Tibial nerve (tissue), 4 donors: ENCODE measurements around the gene ILRUN.

Experiments used
- EP300 ChIP-seq, 2 donors: sonication (generic); formaldehyde crosslinking; IDR thresholded peaks; one replicate each; pipeline ENCODE4 v1.6.1; 2017; ENCODE audit warnings: antibody characterized with exemption in 2 of 2, mild to moderate bottlenecking in 1 of 2
- TF ChIP-seq, protein P1 (sequence below), 5 experiments: fragments of 200-600 bp in 3 of 5; fragments of 450-650 bp in 2 of 5; sonication (generic) in 3 of 5; IDR thresholded peaks; one replicate each; pipeline ENCODE4 v1.5.1; 2016 to 2019; ENCODE audit warnings: antibody characterized with exemption in 5 of 5, mild to moderate bottlenecking in 3 of 5, moderate library complexity in 2 of 5

- TF ChIP-seq, protein P1, sequence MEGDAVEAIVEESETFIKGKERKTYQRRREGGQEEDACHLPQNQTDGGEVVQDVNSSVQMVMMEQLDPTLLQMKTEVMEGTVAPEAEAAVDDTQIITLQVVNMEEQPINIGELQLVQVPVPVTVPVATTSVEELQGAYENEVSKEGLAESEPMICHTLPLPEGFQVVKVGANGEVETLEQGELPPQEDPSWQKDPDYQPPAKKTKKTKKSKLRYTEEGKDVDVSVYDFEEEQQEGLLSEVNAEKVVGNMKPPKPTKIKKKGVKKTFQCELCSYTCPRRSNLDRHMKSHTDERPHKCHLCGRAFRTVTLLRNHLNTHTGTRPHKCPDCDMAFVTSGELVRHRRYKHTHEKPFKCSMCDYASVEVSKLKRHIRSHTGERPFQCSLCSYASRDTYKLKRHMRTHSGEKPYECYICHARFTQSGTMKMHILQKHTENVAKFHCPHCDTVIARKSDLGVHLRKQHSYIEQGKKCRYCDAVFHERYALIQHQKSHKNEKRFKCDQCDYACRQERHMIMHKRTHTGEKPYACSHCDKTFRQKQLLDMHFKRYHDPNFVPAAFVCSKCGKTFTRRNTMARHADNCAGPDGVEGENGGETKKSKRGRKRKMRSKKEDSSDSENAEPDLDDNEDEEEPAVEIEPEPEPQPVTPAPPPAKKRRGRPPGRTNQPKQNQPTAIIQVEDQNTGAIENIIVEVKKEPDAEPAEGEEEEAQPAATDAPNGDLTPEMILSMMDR (IDR thresholded peaks at IDR 0.05) = no peak
- no peak for TF ChIP-seq EP300 (IDR thresholded peaks at IDR 0.05)
Measured at GRCh38 chr6:34663371-34663770, 33.2 kb downstream of the ILRUN start.
